Activated B cell treated with CpG ODN at 0.5 μM for 24 hours (primary cell): ENCODE results near the gene CCR9. TPM values are rescaled to one million over a fixed set of nuclear protein-coding genes. Genes with fewer than 3 reads are reported as not detected.

Experiments used
- ATAC-seq: fragments of 200-7000 bp; cut with Tn5 transposase; one replicate; pipeline ENCODE4 v1.10.0; 2021; ENCODE audit warnings: low read depth, mild to moderate bottlenecking, moderate library complexity
- CTCF ChIA-PET: fragments of 350-600 bp; sonication (Branson Sonifier 250); formaldehyde crosslinking; loops from one replicate; lab custom pipeline; 2021; ENCODE audit warnings: antibody characterized with exemption; lab: Charles Lee
- POLR2A ChIA-PET: fragments of 350-600 bp; sonication (Branson Sonifier 250); formaldehyde crosslinking; loops from one replicate; lab custom pipeline; 2021; ENCODE audit warnings: antibody characterized with exemption; lab: Charles Lee
- DNase-seq: peaks from one replicate; pipeline ENCODE4 v3.0.0; 2022
- H3K27ac Mint-ChIP-seq: one replicate; pipeline ENCODE4 v1.8.0; 2020; ENCODE audit warnings: mixed read lengths
- H3K27me3 Mint-ChIP-seq: one replicate; pipeline ENCODE4 v1.8.0; 2021; ENCODE audit warnings: mixed read lengths
- H3K36me3 Mint-ChIP-seq: one replicate; pipeline ENCODE4 v1.8.0; 2021; ENCODE audit warnings: low read depth, mixed read lengths
- H3K4me1 Mint-ChIP-seq: one replicate; pipeline ENCODE4 v1.8.0; 2021; ENCODE audit warnings: mixed read lengths
- H3K4me3 Mint-ChIP-seq: one replicate; pipeline ENCODE4 v1.8.0; 2020; ENCODE audit warnings: mild to moderate bottlenecking, mixed read lengths
- H3K9me3 Mint-ChIP-seq: one replicate; pipeline ENCODE4 v1.8.0; 2020; ENCODE audit warnings: mixed read lengths
- intact Hi-C: fragments of 100-400 bp; cut with micrococcal nuclease; formaldehyde crosslinking; loops from one replicate; pipeline ENCODE4 v1.15.1; 2024
- total RNA-seq: library from RNA; stranded (reverse); gene quantifications from 2 replicates; pipeline ENCODE4 v1.2.3, GENCODE V29; 2022
- TF ChIP-seq, protein P1 (sequence below): fragments of 200-600 bp; IDR thresholded peaks from one replicate; pipeline ENCODE4 v1.8.0; 2022; ENCODE audit warnings: antibody characterized with exemption, mild to moderate bottlenecking

Gene CCR9
- total RNA-seq, 1 donor from 2014 or later = 0.84 TPM

DNA sequence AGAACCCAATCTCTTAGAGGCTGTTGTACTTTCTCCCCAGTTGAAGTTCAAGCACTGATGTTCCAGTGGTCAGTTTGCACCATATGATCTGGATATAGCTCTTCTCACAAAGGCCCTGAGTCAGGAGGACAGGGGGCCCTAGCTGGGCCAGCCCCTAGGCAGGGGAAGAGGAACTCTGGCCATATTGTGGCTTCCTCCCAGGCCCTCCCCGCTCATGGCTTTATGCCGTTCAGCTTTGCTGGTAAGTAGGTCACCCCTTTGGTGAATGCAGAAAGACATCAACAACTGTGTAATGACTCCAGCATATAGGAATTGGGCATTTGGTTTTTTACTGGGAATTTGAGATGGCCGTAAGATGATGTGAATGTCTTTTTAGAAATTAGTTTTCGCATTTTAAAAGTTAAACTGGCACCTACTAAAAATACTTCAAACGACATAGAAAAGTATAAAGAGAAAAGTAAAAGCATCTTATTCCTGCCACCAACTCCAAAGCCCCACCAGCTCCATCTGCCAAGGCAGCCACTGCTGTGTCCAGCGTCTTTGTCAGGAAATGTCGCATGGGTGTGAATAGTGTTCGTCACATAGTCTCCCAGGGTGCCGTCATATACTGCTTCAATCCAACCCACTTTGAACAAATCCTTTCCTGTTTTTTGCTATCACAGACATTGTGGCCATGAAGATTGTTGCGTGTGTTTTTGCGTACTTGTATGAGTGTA, 25.3 kb downstream of the CCR9 start:
- ATAC-seq = no peak
- ChIA-PET CTCF (interaction anchor here (1.0 kb wide), 1 partner anchor 180 kb away, joined by 3 read pairs; no protein-coding TSS in a partner anchor), POLR2A (interaction anchor here (1.2 kb wide), 1 partner anchor 69 kb away, joined by 3 read pairs; no protein-coding TSS in a partner anchor)
- intact Hi-C loops = no loop called here
- TF ChIP-seq, protein P1, sequence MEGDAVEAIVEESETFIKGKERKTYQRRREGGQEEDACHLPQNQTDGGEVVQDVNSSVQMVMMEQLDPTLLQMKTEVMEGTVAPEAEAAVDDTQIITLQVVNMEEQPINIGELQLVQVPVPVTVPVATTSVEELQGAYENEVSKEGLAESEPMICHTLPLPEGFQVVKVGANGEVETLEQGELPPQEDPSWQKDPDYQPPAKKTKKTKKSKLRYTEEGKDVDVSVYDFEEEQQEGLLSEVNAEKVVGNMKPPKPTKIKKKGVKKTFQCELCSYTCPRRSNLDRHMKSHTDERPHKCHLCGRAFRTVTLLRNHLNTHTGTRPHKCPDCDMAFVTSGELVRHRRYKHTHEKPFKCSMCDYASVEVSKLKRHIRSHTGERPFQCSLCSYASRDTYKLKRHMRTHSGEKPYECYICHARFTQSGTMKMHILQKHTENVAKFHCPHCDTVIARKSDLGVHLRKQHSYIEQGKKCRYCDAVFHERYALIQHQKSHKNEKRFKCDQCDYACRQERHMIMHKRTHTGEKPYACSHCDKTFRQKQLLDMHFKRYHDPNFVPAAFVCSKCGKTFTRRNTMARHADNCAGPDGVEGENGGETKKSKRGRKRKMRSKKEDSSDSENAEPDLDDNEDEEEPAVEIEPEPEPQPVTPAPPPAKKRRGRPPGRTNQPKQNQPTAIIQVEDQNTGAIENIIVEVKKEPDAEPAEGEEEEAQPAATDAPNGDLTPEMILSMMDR = no peak
- no peak for DNase-seq
- Mint-ChIP-seq H3K9me3 (no peaks in the 10 kb centered on the region), H3K4me3 (no peak overlapping the region), H3K36me3 (no peaks in the 10 kb centered on the region), H3K27me3 (no peaks in the 10 kb centered on the region), H3K27ac (no peak overlapping the region), H3K4me1 (peaks cover 34% of the 10 kb centered on the region)

DNA sequence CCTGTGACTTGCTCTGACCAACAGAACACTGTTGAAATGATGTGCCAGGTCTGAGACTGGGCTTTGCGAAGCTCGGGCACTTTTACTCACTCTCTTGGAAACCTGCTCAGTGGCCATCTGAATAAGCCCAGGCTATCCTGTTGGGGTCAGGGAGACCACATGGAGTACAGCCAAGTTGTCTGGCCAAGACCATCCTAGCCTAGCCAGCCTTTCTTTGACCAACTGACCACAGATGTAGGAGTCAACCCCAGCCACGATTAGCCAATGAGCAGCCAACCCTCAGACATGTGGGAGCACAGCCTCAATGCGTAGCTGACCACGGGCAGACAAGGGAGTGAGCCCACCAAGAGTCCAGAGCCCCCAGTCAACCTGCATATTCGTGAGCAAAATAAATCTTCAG, 26.1 kb downstream of the CCR9 start:
- POLR2A ChIA-PET = interaction anchor here (0.7 kb wide), 1 partner anchor 77 kb away, joined by 4 read pairs; no protein-coding TSS in a partner anchor
- Mint-ChIP-seq H3K36me3 (peaks cover 2% of the 10 kb centered on the region), H3K27ac (no peak overlapping the region), H3K27me3 (no peaks in the 10 kb centered on the region), H3K9me3 (no peaks in the 10 kb centered on the region), H3K4me1 (peaks cover 33% of the 10 kb centered on the region), H3K4me3 (no peak overlapping the region)
- intact Hi-C loops = no loop called here
- ATAC-seq (no peak), DNase-seq (no peak)
- TF ChIP-seq, protein P1 = no peak
- CTCF ChIA-PET = no interaction called here

DNA sequence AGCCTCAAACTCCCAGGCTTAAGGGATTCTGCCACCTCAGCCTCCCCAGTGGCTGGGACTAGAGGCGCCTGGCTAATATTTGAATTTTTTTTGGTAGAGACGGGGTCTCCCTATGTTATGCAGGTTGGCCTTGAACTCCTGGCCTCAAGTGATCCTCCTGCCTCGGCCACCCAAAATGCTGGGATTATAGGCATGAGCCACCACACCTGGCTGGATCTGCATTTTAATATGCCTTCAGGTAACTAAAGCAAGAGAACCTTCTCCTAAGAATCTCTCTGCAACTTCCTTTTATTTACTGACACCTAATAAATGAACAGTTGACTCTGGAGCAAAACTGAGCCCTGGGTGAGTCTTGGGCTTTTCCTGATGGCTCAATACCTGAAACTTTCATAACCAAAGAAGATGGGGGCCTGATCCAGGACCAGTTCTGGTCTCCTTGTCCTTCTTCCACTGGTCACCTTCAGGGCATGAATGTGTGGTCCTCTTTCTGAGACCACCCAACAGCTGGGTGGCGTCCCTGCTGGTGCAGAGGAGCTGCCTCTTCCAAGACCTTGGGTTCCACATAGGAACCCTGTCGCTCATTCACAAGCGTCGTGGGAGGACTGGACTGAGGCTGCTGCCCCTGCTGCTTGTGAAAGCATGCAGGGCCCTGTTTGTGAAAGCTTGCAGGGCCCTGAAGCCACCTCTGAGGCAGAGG, 28.2 kb downstream of the CCR9 start:
- Mint-ChIP-seq H3K27ac (no peak overlapping the region), H3K9me3 (no peaks in the 10 kb centered on the region), H3K27me3 (no peaks in the 10 kb centered on the region), H3K4me1 (peaks cover 27% of the 10 kb centered on the region), H3K4me3 (no peak overlapping the region), H3K36me3 (peaks cover 18% of the 10 kb centered on the region)
- intact Hi-C loops = no loop called here
- ChIA-PET POLR2A (no interaction called here), CTCF (no interaction called here)
- ATAC-seq = no peak
- TF ChIP-seq, protein P1 = no peak
- DNase-seq = no peak

DNA sequence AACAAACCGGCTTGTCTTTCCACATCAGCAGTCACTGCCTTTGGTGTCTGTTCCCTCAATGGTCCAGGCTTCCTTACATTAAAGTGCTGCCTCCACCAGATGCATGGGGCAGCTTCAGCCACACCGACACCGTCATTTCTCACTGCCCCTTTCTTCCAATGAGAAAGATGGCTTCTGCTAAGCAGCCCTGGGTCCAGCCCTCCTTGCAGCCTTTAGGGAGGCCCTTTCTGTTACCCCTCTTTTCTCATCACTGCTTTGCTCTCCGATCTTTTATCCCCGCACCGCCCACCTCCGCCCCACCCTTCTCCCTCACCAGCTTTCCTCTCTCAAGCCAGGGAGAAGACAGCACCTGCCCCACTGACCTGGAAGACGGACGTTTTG, 28.7 kb downstream of the CCR9 start:
- TF ChIP-seq, protein P1 = no peak
- Mint-ChIP-seq H3K27ac (peak overlapping the region; percentile 24), H3K27me3 (no peaks in the 10 kb centered on the region), H3K9me3 (no peaks in the 10 kb centered on the region), H3K36me3 (peaks cover 20% of the 10 kb centered on the region), H3K4me3 (peak overlapping the region; percentile 15), H3K4me1 (peaks cover 21% of the 10 kb centered on the region)
- DNase-seq (no peak), ATAC-seq (no peak)
- POLR2A ChIA-PET = interaction anchor here (0.6 kb wide), 2 partner anchors 62 to 216 kb away, joined by 4 to 6 read pairs; no protein-coding TSS in a partner anchor
- intact Hi-C loops = no loop called here
- CTCF ChIA-PET = no interaction called here
